SW 1271 (cell line): ENCODE results near the gene RAB1A.
"Not testable (repeated sequence)": the region's sequence is repeated elsewhere in the genome, so short reads cannot be mapped to it uniquely, and the experiment has no call there.

ENCODE experiments used
- DNase-seq, 2 experiments: peaks; one replicate each; lab custom pipeline; 2025; lab: John Stamatoyannopoulos, UW

The RAB1A gene

DNA sequence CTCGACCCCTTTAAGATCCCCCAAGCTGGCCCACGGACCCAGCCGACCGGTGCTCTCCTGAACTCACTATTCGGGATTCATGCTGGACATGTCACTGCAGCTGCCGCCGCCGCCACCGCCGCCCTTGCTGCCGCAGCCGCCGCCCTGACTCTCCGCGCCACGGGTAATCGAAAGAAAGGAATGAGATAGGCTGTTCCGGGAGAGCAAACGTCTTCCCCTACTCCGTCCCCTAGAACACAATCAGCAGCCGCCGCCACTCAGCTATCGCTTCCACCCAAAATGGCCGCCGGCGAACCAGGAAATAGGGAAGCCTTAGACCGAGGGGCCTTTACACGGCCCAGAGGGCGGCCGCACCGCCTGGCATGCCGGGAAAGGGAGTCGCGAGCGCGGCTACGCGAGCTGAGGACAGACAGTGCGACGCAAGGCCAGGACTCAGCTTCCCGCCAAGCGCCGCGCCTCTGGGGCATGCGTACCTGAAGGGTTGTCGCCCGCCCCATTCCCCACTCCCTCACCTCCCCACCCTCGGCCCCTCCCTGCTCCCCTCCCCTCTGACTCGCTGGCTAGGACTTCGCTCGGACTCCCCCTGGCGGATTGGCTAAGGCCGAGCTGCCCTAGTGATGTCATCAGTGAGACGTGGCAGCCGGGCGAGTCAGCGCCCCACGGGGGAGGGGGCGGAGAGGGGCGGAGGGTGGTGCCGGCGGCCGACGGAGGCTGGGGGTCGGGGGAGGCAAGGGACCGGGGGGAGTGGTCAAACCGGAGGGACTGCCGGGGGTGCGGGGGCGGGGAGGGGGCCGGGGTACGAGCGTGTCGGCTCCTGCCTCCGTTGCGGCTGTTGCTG is at the start of gene RAB1A:
Gene RAB1A (minus strand): TSS at position 281 of the 838 bp plus-strand sequence. CDS start 191 bp downstream, at position 90.
- DNase-seq: peak; percentile 98

GRCh38 chr2:65177751-65178442 is 48.0 kb upstream of the RAB1A start:
- no peak for DNase-seq

DNA sequence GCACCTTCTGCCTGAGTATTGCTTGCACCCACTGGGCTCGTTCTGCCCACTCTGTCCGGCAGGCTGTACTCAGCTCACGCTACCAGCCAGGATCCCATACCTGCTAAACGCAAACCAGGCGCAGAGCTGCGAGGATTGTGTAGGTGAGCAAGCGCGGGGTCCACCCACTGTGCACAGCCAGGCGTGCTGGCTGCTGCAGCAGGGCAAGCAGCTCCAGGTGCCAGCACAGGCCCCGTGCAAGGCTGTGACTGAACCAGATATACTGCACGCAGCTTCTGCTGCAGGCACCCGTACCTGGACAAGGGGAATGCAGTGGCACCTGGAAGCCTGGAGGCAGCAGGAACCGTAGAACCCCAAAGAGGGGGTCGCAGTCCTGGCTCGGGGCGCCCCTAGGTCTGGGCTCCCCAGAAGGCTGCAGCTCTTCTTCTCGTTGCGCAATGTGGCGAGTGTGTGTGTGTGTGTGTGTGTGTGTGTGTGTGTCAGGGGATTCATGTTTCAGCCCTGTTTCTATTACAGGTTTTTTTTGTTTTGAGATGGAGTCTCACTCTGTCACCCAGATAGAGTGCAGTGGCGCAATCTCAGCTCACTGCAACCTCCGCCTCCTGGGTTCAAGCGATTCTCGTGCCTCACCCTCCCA is 46.1 kb upstream of the RAB1A start:
- DNase-seq: no peak

DNA sequence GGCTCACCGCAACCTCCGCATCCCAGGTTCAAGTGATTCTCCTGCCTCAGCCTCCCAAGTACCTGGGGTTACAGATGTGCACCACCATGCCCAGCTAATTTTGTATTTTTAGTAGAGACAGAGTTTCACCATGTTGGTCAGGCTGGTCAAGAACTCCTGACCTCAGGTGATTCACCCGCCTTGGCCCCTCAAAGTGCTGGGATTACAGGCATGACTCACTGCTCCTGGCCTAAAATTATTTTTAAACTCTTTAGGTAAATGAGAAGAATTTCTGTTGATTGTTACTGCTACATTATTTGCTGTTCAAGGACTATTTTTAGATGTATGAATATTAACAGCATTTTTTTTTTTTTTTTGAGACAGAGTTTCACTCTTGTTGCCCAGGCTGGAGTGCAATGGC is 44.1 kb upstream of the RAB1A start:
- not testable (repeated sequence) for DNase-seq

DNA sequence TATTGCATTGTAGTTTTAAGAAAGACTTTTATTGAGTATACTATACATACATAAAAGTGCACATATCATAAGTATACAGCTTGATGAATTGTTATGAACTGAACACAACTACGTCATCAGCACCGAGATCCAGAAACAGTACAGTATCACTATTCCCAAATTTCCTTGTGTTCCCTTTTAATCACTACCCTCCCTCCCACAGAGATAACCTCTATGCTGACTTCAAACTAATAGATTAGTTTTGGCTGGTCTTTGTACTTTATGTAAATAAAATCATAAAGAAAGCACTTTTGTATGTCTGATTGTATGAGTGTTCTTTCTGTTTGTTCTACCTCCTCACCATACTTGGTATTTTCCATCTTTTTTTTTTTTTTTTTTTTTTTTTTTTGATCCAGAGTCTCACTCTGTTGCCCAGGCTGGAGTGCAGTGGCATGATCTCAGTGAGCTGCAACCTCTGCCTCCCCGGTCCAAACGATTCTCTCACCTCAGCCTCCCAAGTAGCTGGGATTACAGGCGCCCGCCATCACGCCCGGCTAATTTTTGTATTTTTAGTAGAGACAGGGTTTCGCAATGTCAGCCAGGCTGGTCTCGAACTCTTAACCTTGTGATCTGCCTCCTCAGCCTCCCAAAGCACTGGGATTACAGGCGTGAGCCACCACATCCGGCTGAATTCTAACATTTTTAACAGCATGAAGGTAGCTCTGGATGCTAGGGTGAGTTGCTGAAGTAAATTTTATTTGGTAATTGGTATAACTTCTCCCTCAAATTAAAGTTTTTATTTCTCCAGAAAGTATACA is 43.3 kb upstream of the RAB1A start:
- DNase-seq: no peak

- DNase-seq: not testable (repeated sequence)
Observed at GRCh38 chr2:65170611-65171477, 40.9 kb upstream of the RAB1A start.

GRCh38 chr2:65169760-65170136 is 39.8 kb upstream of the RAB1A start:
- no peak for DNase-seq

- DNase-seq: no peak
Observed at GRCh38 chr2:65165558-65165957, 35.7 kb upstream of the RAB1A start.

GRCh38 chr2:65164426-65164891 is 34.6 kb upstream of the RAB1A start:
- no peak for DNase-seq

DNA sequence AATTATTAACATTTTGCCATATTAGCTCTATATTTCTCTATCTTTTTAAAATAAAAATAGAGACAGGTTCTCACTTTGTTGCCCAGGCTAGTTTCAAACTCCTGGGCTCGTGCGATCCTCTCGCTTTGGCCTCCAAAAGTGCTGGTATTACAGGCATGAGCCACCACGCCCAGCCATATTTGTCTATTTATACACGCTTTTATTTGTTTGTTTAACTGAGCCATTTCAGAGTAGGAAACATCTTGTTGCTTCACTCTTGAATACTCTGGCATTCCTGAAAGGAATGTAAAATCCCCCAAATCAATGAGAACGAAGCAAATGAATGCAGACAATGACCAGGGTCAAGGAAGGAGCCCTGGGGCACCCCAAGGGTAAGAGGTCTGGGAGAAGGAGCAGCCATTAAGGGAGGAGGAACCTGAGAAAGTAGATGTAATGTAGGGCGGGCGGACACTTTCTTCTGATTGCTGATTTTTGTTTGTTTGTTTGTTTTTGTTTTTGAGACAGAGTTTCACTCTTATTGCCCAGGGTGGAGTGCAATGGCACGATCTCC is 31.7 kb upstream of the RAB1A start:
- DNase-seq: no peak

GRCh38 chr2:65159906-65160305 is 30.0 kb upstream of the RAB1A start:
- no peak for DNase-seq

DNA sequence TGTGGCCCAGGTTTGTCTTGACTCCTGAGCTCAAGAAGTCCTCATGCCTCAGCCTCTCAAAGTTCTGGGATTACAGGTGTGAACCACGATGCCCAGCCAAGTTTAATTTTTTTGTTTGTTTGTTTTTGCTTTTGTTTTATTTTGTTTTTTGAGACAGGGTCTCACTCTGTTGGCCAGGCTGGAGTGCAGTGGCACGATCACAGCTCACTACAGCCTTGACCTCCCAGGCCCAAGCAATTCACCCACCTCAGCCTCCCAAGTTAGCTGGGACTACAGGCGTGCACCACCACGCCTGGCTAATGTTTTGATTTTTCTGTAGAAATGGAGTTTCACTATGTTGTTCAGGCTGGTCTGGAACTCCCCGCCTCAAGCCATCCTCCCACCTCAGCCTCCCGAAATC is 29.4 kb upstream of the RAB1A start:
- DNase-seq: no peak

DNA sequence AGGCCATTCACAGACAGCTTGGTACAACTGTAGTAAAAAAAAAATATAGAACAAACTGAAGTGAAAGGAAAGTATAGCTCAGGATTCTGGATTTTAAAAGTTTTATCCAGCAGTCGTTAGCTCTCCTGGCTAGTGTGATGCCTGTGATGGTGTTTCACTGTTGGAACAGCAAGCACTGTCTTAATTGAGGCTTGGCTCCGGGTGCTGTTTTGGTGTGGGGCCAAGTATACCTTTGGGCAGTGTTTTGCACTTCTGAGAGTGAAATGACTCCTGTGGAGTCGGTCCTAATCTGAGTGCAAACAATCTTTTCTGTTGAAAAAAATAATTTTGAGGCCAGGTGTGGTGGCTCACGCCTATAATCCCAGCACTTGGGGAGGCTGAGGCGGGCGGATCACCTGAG is 28.7 kb upstream of the RAB1A start:
- no peak for DNase-seq

DNA sequence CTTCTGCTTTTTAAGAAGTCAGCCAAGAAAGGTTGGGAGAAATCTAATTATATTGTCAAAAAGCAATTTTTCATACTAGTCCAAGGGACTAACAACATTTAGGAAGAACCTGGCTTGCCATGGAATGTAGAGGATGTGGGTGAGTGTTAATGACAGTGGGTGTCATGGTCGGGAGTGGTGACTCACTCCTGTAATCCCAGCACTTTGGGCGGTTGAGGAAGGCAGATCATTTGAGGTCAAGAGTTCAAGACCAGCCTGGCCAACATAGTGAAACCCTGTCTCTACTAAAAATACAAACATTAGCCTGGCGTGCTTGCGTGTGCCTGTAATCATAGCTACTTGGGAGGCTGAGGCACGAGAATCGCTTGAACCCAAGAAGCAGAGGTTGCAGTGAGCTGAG is 27.9 kb upstream of the RAB1A start:
- not testable (repeated sequence) for DNase-seq

GRCh38 chr2:65156041-65156440 is 26.1 kb upstream of the RAB1A start:
- DNase-seq: no peak

DNA sequence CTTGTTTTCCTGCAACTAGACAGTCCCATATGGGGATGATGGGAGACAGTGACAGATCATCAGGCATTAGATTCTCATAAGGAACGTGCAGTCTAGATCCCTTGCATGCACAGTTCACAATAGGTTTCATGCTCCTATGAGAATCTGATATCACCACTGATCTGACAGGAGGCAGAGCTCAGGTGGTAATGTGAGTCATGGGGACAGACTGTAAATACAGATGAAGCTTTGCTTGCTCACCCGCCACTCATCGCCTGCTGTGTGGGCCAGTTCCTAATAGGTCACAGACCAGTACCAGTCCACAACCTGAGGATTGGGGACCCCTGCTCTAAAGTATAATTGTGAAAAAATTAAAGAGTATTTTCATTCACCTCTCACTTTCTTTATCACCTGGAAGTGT is 23.6 kb upstream of the RAB1A start:
- DNase-seq: no peak

DNA sequence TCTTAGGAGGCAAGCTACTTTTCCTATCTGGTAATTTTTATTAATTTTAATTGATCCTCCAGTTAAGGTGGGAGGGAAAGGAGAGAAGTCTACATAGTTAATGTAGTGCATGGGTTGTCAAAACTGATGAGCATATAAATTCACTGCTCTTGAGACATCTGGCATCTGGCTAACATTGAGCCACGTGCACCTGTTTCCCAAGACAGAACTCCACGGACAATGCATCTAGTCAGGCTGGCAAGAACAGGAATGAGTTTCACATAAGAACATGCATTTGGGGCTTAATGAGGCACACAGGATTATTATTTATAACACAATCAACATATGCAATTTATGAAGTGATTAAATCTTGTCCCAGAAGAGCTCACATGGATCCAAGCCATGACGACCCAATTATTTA is 16.2 kb upstream of the RAB1A start:
- DNase-seq: no peak

DNA sequence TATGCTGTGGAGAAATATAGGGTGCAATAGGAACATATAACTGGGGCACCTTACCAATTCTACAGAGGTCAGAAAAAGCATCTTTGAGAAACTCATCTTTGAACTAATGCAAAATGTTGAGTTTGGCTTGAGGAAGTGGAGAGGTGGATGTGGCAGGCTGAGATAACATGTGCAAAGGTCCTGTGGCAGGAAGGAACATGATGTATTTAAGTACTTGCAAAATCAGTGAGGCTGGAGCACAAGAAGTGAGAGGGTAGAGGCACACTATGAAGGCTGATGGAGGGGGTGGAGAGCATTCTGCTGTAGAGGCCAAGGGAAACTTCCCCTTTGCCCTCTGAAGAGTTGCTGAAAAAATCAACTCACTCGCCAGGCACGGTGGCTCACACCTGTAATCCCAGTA is 14.7 kb upstream of the RAB1A start:
- DNase-seq: no peak

- no peak for DNase-seq
Observed at GRCh38 chr2:65142515-65142914, 12.6 kb upstream of the RAB1A start.

DNA sequence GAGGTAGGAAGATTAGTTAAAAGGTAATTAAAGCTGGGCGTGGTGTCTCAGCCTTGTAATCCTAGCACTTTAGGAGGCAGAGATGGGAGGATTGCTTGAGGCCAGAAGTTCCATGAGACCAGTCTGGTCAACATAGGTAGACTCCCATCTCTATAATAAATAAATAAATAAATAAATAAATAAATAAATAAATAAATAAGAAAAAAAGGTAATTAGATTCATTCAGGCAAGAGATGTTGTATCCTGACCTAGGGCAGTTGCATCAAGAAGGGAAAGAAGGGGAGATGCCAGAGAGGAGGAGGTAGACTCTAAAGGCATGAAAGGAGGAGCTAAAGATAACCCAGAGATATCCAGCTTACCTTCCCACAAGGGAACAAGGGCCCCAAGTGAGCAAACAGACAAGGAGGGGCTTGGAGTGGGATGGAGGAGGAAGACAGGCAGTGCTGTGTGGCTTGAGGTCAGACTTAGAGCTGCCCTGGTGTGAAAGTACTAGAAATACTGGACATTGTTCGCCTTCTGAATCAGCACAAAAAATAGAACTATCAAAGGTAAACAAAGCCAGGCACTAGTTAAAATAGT is 7.4 kb upstream of the RAB1A start:
- DNase-seq: no peak
